H1 (cell line): ENCODE measurements around the gene SLC25A22. TPM values are rescaled to one million over a fixed set of nuclear protein-coding genes. Genes with fewer than 3 reads are reported as not detected.

Experiments
- BACH1 ChIP-seq: IDR thresholded peaks from 2 replicates; pipeline ENCODE4 v1.6.1; 2012; ENCODE audit warnings: low read length, improper control_type of control experiment
- CBX8 ChIP-seq: fragments of 300-800, 300-1000 bp; sonication (generic); IDR thresholded peaks from 2 replicates; pipeline ENCODE4 v1.7.1; 2016; ENCODE audit warnings: low read depth, low read length, borderline replicate concordance
- NRF1 ChIP-seq: IDR thresholded peaks from 2 replicates; pipeline ENCODE4 v1.6.1; 2011; ENCODE audit warnings: mild to moderate bottlenecking, low read depth, low read length, improper control_type of control experiment
- PHF8 ChIP-seq: fragments of 200-600 bp; sonication (generic); conservative IDR thresholded peaks from 2 replicates; pipeline ENCODE4 v1.7.1; 2012; ENCODE audit warnings: low read depth, mild to moderate bottlenecking, inconsistent platforms, low read length, moderate library complexity
- SIN3A ChIP-seq, 2 experiments: IDR thresholded peaks in 1 of 2; conservative IDR thresholded peaks in 1 of 2; 2 replicates each; pipeline ENCODE4 v1.6.1; 2011 to 2012; ENCODE audit warnings: low read length in 2 of 2, improper control_type of control experiment in 1 of 2, low read depth in 1 of 2, mild to moderate bottlenecking in 1 of 2
- SP2 ChIP-seq: IDR thresholded peaks from 2 replicates; pipeline ENCODE4 v1.6.1; 2012; ENCODE audit warnings: mild to moderate bottlenecking, low read length, inconsistent platforms
- SRF ChIP-seq: IDR thresholded peaks from 2 replicates; pipeline ENCODE4 v1.6.1; 2011; ENCODE audit warnings: mild to moderate bottlenecking, low read depth, low read length, moderate library complexity
- TAF7 ChIP-seq: optimal IDR thresholded peaks from 2 replicates; pipeline ENCODE3; 2011; ENCODE audit warnings: low read depth, mild to moderate bottlenecking, inconsistent platforms, low read length, moderate library complexity, borderline replicate concordance
- polyA plus RNA-seq, 7 experiments: library from polyadenylated mRNA; depleted of rRNA in 3 of 7; stranded (reverse) in 5 of 7; unstranded in 2 of 7; fragments of >200 nt in 5 of 7; fragments of 200-250 nt in 2 of 7; gene quantifications; 1 replicate in 5 of 7; 2 replicates in 1 of 7; 4 replicates in 1 of 7; pipeline versions ENCODE4 v1.2.1 to v1.2.3, GENCODE V29; 2011 to 2013; ENCODE audit warnings: missing spikeins in 2 of 7, mixed read lengths in 2 of 7
- total RNA-seq: library from RNA; stranded (reverse); fragmentation: NEBNext Ultra II Directional; extraction: Animal tissue kit (Norgen Biotek cat#: 25700); gene quantifications from 2 replicates; pipeline ENCODE4 v1.2.1, GENCODE V29; 2021
- TF ChIP-seq, protein P1 (sequence below): IDR thresholded peaks from 2 replicates; pipeline ENCODE4 v1.6.1; 2012; ENCODE audit warnings: inconsistent platforms

The SLC25A22 gene
- total and polyA plus RNA-seq, 2 of the 8 experiments (the other 6 are each of a cell fraction or from before 2014, with no cell fraction given) = 31.5 to 48.0 TPM

DNA sequence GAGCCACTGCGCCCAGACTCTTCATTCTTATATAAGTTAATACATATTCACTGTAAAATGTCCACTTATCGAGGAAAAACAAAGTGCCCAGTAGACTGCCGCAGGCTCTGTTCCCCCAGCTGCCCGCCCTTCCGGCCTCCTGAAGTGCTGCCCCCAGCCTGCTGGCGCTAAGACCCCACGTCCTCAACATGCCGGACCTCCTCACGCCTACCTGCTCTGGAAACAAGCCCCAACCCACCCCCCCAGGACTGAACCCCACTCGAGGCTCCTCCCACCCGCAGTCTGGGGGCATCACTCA is 21.9 kb downstream of the SLC25A22 start (continued):
- no peak for TF ChIP-seq BACH1
- TF ChIP-seq PHF8 = no peak
- no peak for TF ChIP-seq SRF
- no peak for TF ChIP-seq SIN3A (conservative IDR thresholded peaks at IDR 0.05 in 1 of 2, IDR thresholded peaks at IDR 0.05 in 1 of 2; ENCODE audit: low read depth in 1 of 2, low read length in 2 of 2)
- no peak for TF ChIP-seq NRF1
- TF ChIP-seq TAF7 = no peak
- TF ChIP-seq CBX8 = no peak
- TF ChIP-seq SP2 = no peak
- TF ChIP-seq, protein P1, sequence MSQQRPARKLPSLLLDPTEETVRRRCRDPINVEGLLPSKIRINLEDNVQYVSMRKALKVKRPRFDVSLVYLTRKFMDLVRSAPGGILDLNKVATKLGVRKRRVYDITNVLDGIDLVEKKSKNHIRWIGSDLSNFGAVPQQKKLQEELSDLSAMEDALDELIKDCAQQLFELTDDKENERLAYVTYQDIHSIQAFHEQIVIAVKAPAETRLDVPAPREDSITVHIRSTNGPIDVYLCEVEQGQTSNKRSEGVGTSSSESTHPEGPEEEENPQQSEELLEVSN = no peak
